GM23248 (cell line): ENCODE results near the gene HSD17B3. TPM values are rescaled to one million over a fixed set of nuclear protein-coding genes. Genes with fewer than 3 reads are reported as not detected.

Experiments used
- DNase-seq: peaks from one replicate; pipeline ENCODE4 v3.0.0-alpha.2; 2015
- H2AFZ ChIP-seq: fragments of 200-600 bp; sonication (generic); 2 replicates; pipeline ENCODE4 v1.6.1; 2016; ENCODE audit warnings: antibody characterized with exemption
- H3F3A ChIP-seq: fragments of 200-600 bp; sonication (generic); 2 replicates; pipeline ENCODE4 v1.6.1; 2016; ENCODE audit warnings: mild to moderate bottlenecking, antibody characterized with exemption, mixed run types; ENCODE audit not compliant: insufficient read depth
- H3K27ac ChIP-seq: fragments of 200-600 bp; sonication (generic); 2 replicates; pipeline ENCODE4 v1.5.1; 2016; ENCODE audit warnings: mild to moderate bottlenecking
- H3K27me3 ChIP-seq: fragments of 200-600 bp; sonication (generic); replicated peaks from 2 replicates; pipeline ENCODE4 v1.6.1; 2016; ENCODE audit warnings: mild to moderate bottlenecking; ENCODE audit not compliant: insufficient read depth
- H3K36me3 ChIP-seq: fragments of 200-600 bp; sonication (generic); 2 replicates; pipeline ENCODE4 v1.6.1; 2016; ENCODE audit warnings: low read depth, mild to moderate bottlenecking
- H3K4me1 ChIP-seq: fragments of 200-600 bp; sonication (generic); 2 replicates; pipeline ENCODE4 v1.6.1; 2016; ENCODE audit warnings: mild to moderate bottlenecking; ENCODE audit not compliant: insufficient read depth
- H3K4me2 ChIP-seq: fragments of 200-600 bp; sonication (generic); one replicate; pipeline ENCODE4 v1.6.1; 2016; ENCODE audit warnings: mild to moderate bottlenecking; ENCODE audit not compliant: unreplicated experiment
- H3K4me3 ChIP-seq: fragments of 200-600 bp; sonication (generic); 2 replicates; pipeline ENCODE4 v1.5.1; 2016; ENCODE audit warnings: mild to moderate bottlenecking
- H3K79me2 ChIP-seq: fragments of 200-600 bp; sonication (generic); 2 replicates; pipeline ENCODE4 v1.6.1; 2016; ENCODE audit warnings: mild to moderate bottlenecking; ENCODE audit not compliant: insufficient read depth
- H3K9ac ChIP-seq: fragments of 200-600 bp; sonication (generic); 2 replicates; pipeline ENCODE4 v1.6.1; 2016; ENCODE audit warnings: mild to moderate bottlenecking
- H3K9me2 ChIP-seq: fragments of 200-600 bp; sonication (generic); 2 replicates; pipeline ENCODE4 v1.6.1; 2016; ENCODE audit warnings: mixed run types, mild to moderate bottlenecking, moderate library complexity; ENCODE audit not compliant: insufficient read depth
- H3K9me3 ChIP-seq: fragments of 200-600 bp; sonication (generic); one replicate; pipeline ENCODE4 v1.6.1; 2017; ENCODE audit warnings: low read depth
- H4K20me1 ChIP-seq: fragments of 200-600 bp; sonication (generic); 2 replicates; pipeline ENCODE4 v1.6.0; 2016; ENCODE audit not compliant: insufficient read depth
- EZH2 ChIP-seq: fragments of 200-600 bp; sonication (generic); IDR thresholded peaks from 2 replicates; pipeline ENCODE4 v1.6.1; 2018; ENCODE audit warnings: antibody characterized with exemption, mild to moderate bottlenecking; ENCODE audit not compliant: insufficient read depth, poor library complexity, severe bottlenecking
- EZH2phosphoT487 ChIP-seq: fragments of 200-600 bp; sonication (generic); IDR thresholded peaks from 2 replicates; pipeline ENCODE4 v1.6.1; 2018; ENCODE audit warnings: antibody characterized with exemption, moderate library complexity, mild to moderate bottlenecking, low read depth; ENCODE audit not compliant: insufficient read depth
- WGBS, 2 experiments: methylation state at CpG; one replicate each; pipeline ENCODE4 v1.1.6; 2015 to 2017; ENCODE audit warnings: low lambda C conversion rate in 2 of 2, low coverage in 1 of 2; ENCODE audit errors: missing lambda C conversion rate in 2 of 2; 5-methylcytosine and 5-hydroxymethylcytosine counted together
- in situ Hi-C: fragments of 300-500 bp; cut with MboI; formaldehyde crosslinking; loops from 2 replicates; pipeline ENCODE4 v1.15.0; 2020
- polyA plus RNA-seq: library from polyadenylated mRNA; unstranded; fragments of >200 nt; fragmentation: Nextera tagmentation; extraction: Ambion mirVana; gene quantifications from 2 replicates; pipeline ENCODE4 v1.2.1, GENCODE V29; 2016
- small RNA-seq: library from RNA; depleted of rRNA; stranded (forward); fragments of <200 nt; gene quantifications from one replicate; pipeline ENCODE3, GENCODE V24; 2014; ENCODE audit warnings: low read depth, low replicate concordance
- total RNA-seq: library from RNA; depleted of rRNA; stranded (reverse); fragments of >200 nt; shearing (Covaris generic); gene quantifications from 2 replicates; pipeline ENCODE4 v1.2.3, GENCODE V29; 2014; rRNA removed

Gene HSD17B3
- total and polyA plus RNA-seq, 2 experiments from 2014 or later = not detected

DNA sequence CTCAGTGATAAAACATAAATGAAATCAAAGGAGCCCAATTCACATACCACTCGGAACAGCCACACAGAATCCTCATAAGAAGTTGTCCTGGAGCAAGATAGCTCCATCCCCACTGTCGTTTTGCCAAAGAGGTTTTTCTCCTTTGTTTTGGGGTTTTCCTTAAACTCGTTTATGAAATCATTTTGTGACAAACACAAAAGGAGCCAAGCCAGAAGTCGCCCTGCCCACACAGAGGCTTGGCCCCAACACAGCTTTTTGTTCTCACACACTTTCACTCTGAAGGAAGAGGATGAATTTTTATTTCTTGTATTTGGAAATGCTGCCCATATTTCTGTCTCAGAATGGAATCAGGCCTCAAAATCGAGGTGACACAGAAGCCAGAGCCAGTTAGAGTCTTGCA lies 113.4 kb downstream of the HSD17B3 start:
- H3K79me2 ChIP-seq = no peaks in the 10 kb centered on the region
- H3K9ac ChIP-seq = no peak overlapping the region
- no peak overlapping the region for H3K4me2 ChIP-seq
- no peaks in the 10 kb centered on the region for H3K9me3 ChIP-seq
- no peaks in the 10 kb centered on the region for H3K36me3 ChIP-seq
- H2AFZ ChIP-seq = no peak overlapping the region
- peaks cover 3% of the 10 kb centered on the region; the same call in 1 of the 2 replicates for H3K27me3 ChIP-seq
- DNase-seq = no peak
- no peaks in the 10 kb centered on the region for H3K4me1 ChIP-seq
- TF ChIP-seq EZH2phosphoT487 = no peak
- no peak for TF ChIP-seq EZH2
- WGBS, 2 experiments = 2 to 3% methylated on average over 5 of the region's 5 CpGs
- in situ Hi-C loops = no loop called here
- no peaks in the 10 kb centered on the region for H4K20me1 ChIP-seq
- no peak overlapping the region for H3K4me3 ChIP-seq
- no peaks in the 10 kb centered on the region for H3K9me2 ChIP-seq
- no peak overlapping the region for H3K27ac ChIP-seq
- H3F3A ChIP-seq = no peaks in the 10 kb centered on the region

DNA sequence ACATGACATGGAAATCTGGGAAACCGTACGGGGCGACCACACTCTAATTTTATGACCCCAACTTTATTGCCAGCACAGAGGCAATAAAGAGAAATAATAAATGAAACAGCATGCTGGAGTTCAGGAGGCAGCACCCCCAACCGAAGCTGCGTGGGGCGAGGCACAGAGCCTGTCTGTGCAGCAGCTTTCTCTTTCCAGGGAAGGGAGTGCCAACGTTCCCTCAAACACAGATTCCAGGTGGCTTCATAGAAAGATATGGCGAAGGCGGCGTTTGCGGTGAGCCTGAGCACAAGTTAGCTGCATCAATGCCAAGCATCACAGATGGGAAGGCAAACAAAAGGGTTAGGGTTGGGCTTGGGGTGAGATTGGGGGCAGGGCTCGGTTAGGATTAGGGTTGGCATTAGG lies 114.8 kb downstream of the HSD17B3 start:
- in situ Hi-C loops = no loop called here
- H3K9me2 ChIP-seq = no peaks in the 10 kb centered on the region
- H3K4me2 ChIP-seq = no peak overlapping the region
- H4K20me1 ChIP-seq = no peaks in the 10 kb centered on the region
- no peak overlapping the region for H3K4me3 ChIP-seq
- no peaks in the 10 kb centered on the region for H3F3A ChIP-seq
- H3K27me3 ChIP-seq = peaks cover 3% of the 10 kb centered on the region; the same call in 1 of the 2 replicates
- no peak for DNase-seq
- H3K9ac ChIP-seq = no peak overlapping the region
- H2AFZ ChIP-seq = no peak overlapping the region
- no peaks in the 10 kb centered on the region for H3K36me3 ChIP-seq
- no peaks in the 10 kb centered on the region for H3K79me2 ChIP-seq
- H3K9me3 ChIP-seq = no peaks in the 10 kb centered on the region
- no peaks in the 10 kb centered on the region for H3K4me1 ChIP-seq
- 24 to 27% methylated on average over 12 of the region's 12 CpGs for WGBS, 2 experiments
- TF ChIP-seq EZH2phosphoT487 (no peak), EZH2 (no peak)
- no peak overlapping the region for H3K27ac ChIP-seq

DNA sequence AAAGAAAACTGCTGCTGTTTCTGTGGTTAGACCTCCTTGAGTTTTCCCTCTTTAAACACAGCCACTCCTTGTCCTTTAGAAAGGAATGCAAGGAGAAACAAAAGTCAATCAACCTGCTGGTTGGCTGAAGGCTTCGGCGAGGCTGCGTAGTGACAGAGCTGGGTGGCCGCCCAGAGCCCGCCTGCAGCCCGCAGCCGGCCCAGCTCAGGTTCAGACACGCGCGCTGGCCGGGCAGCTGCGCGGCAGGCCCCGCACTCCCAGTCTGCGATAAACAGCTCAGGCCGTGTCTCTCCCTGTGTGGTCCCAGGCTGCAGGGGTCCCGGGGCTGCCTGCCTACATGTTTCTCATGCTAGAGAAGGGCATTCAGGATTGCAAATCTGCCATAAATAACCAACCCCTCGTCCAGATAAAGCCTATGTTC lies 115.4 kb downstream of the HSD17B3 start:
- no peaks in the 10 kb centered on the region for H3K79me2 ChIP-seq
- DNase-seq = no peak
- no peaks in the 10 kb centered on the region for H3K9me3 ChIP-seq
- H3K4me3 ChIP-seq = no peak overlapping the region
- TF ChIP-seq EZH2phosphoT487 (no peak), EZH2 (no peak)
- H3F3A ChIP-seq = no peaks in the 10 kb centered on the region
- WGBS, 2 experiments = 25 to 27% methylated on average over 18 of the region's 18 CpGs
- no peaks in the 10 kb centered on the region for H3K9me2 ChIP-seq
- H3K27ac ChIP-seq = no peak overlapping the region
- H3K4me2 ChIP-seq = no peak overlapping the region
- H3K9ac ChIP-seq = no peak overlapping the region
- no peaks in the 10 kb centered on the region for H3K4me1 ChIP-seq
- no peak overlapping the region for H2AFZ ChIP-seq
- no peaks in the 10 kb centered on the region for H4K20me1 ChIP-seq
- no peaks in the 10 kb centered on the region for H3K36me3 ChIP-seq
- H3K27me3 ChIP-seq = peaks cover 3% of the 10 kb centered on the region
- in situ Hi-C loops = no loop called here

GRCh38 chr9:96185518-96186156 lies 116.3 kb downstream of the HSD17B3 start:
- no peaks in the 10 kb centered on the region for H3K9me3 ChIP-seq
- no peak for TF ChIP-seq EZH2
- TF ChIP-seq EZH2phosphoT487 = no peak
- no peak overlapping the region for H3K27ac ChIP-seq
- H3K9me2 ChIP-seq = no peaks in the 10 kb centered on the region
- no peaks in the 10 kb centered on the region for H3K4me1 ChIP-seq
- WGBS, 2 experiments = 71 to 75% methylated on average over 2 of the region's 2 CpGs
- H3K79me2 ChIP-seq = no peaks in the 10 kb centered on the region
- H4K20me1 ChIP-seq = no peaks in the 10 kb centered on the region
- no peak overlapping the region for H3K4me3 ChIP-seq
- no peak overlapping the region for H2AFZ ChIP-seq
- no peak overlapping the region for H3K4me2 ChIP-seq
- no peaks in the 10 kb centered on the region for H3F3A ChIP-seq
- in situ Hi-C loops = no loop called here
- H3K9ac ChIP-seq = no peak overlapping the region
- DNase-seq = no peak
- H3K36me3 ChIP-seq = no peaks in the 10 kb centered on the region
- peaks cover 10% of the 10 kb centered on the region for H3K27me3 ChIP-seq

Small RNA genes lying within 50 kb of the gene (small RNA-seq; reads per million reads assigned to genes)
- not detected for gene RNU6-1160P

Other genes starting within 250 kb of the HSD17B3 start
- 12.3 and 17.1 TPM in 2 replicates for gene SLC35D2, start 81.5 kb upstream of the HSD17B3 start, total RNA-seq
- gene SLC35D2, start 81.5 kb upstream of the HSD17B3 start, polyA plus RNA-seq = 6.0 and 8.0 TPM in 2 replicates
- 7.3 and 9.3 TPM in 2 replicates for gene ZNF367, start 116.2 kb upstream of the HSD17B3 start, total RNA-seq
- gene ZNF367, start 116.2 kb upstream of the HSD17B3 start, polyA plus RNA-seq = 2.1 and 2.8 TPM in 2 replicates
- gene HABP4, start 148.0 kb upstream of the HSD17B3 start, total RNA-seq = 10.4 and 13.2 TPM in 2 replicates
- 15.7 and 17.2 TPM in 2 replicates for gene HABP4, start 148.0 kb upstream of the HSD17B3 start, polyA plus RNA-seq